Mesodermal cell (in vitro differentiated cells): ENCODE data around the gene PIK3IP1.
A peak's percentile ranks its signal among the peaks of the same experiment; 100 is the strongest.

Experiments used
- H3K27ac ChIP-seq: 2 replicates; pipeline ENCODE4 v1.7.0; 2013; ENCODE audit warnings: mild to moderate bottlenecking, low read depth, low read length, moderate library complexity; ENCODE audit not compliant: severe bottlenecking
- H3K36me3 ChIP-seq: 2 replicates; pipeline ENCODE4 v1.7.1; 2013; ENCODE audit warnings: mild to moderate bottlenecking, low read length, moderate library complexity; ENCODE audit not compliant: control insufficient read depth, insufficient read depth
- H3K4me1 ChIP-seq: one replicate; pipeline ENCODE4 v1.7.1; 2013; ENCODE audit warnings: mild to moderate bottlenecking, low read length; ENCODE audit not compliant: insufficient read depth, control insufficient read depth, poor library complexity, severe bottlenecking
- H3K4me3 ChIP-seq: 2 replicates; pipeline ENCODE4 v1.7.0; 2013; ENCODE audit warnings: low read length, control low read depth, mild to moderate bottlenecking; ENCODE audit not compliant: insufficient read depth, poor library complexity, severe bottlenecking; ENCODE audit errors: extremely low read depth
- H3K9me3 ChIP-seq: 2 replicates; pipeline ENCODE4 v1.7.1; 2013; ENCODE audit warnings: mild to moderate bottlenecking, low read length, moderate library complexity; ENCODE audit not compliant: control insufficient read depth
- WGBS, 2 experiments: methylation state at CpG; one replicate each; pipeline ENCODE4 v1.1.5; 2013; ENCODE audit warnings: missing lambda C conversion rate in 2 of 2; ENCODE audit not compliant: insufficient coverage in 2 of 2; 5-methylcytosine and 5-hydroxymethylcytosine counted together

The PIK3IP1 gene

GRCh38 chr22:31263896-31264640, 28.2 kb downstream of the PIK3IP1 start:
- no peak overlapping the region for H3K4me3 ChIP-seq
- peaks cover 89% of the 10 kb centered on the region for H3K36me3 ChIP-seq
- no peak overlapping the region for H3K27ac ChIP-seq
- 99 to 100% methylated on average over 6 of the region's 6 CpGs for WGBS, 2 experiments
- H3K4me1 ChIP-seq, result no peaks in the 10 kb centered on the region
- no peaks in the 10 kb centered on the region for H3K9me3 ChIP-seq

- Histone ChIP-seq H3K4me1 (no peaks in the 10 kb centered on the region), H3K4me3 (no peak overlapping the region), H3K27ac (no peak overlapping the region), H3K9me3 (no peaks in the 10 kb centered on the region), H3K36me3 (peaks cover 90% of the 10 kb centered on the region)
- WGBS, 2 experiments, result 92 to 95% methylated on average over 13 of the region's 13 CpGs
Observed at GRCh38 chr22:31262312-31263133, 29.8 kb downstream of the PIK3IP1 start.

DNA sequence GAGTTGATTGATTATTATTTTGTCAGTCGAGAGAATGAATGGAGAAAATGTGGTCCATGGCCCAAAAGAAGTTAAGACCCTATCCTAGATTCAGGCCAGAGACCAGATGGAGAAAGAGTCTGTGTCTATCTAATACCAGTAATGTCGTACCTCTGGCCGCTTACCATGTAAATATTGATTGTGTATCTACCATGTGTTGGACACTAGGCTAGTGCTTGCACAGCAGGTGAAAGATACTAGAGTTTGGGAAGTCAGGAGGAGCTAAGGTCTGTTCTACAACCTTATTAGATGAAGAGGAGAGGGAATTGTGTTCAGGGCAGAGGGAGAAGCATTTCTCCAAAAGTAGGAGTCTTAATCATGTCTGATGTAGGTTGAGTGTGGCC, 31.8 kb downstream of the PIK3IP1 start:
- H3K9me3 ChIP-seq, result no peaks in the 10 kb centered on the region
- H3K27ac ChIP-seq, result no peak overlapping the region
- no peak overlapping the region for H3K4me3 ChIP-seq
- peaks cover 76% of the 10 kb centered on the region for H3K36me3 ChIP-seq
- WGBS, 2 experiments, result 92 to 94% methylated on average over 3 of the region's 3 CpGs
- H3K4me1 ChIP-seq, result no peaks in the 10 kb centered on the region

GRCh38 chr22:31259798-31260473, 32.4 kb downstream of the PIK3IP1 start:
- Histone ChIP-seq H3K9me3 (no peaks in the 10 kb centered on the region), H3K27ac (no peak overlapping the region), H3K4me3 (no peak overlapping the region), H3K36me3 (peaks cover 77% of the 10 kb centered on the region), H3K4me1 (no peaks in the 10 kb centered on the region)
- 91 to 100% methylated on average over 5 to 6 of the region's 8 CpGs for WGBS, 2 experiments

GRCh38 chr22:31253949-31254348, 38.3 kb downstream of the PIK3IP1 start:
- H3K4me1 ChIP-seq, result peaks cover 34% of the 10 kb centered on the region
- peaks cover 52% of the 10 kb centered on the region for H3K36me3 ChIP-seq
- no peak overlapping the region for H3K27ac ChIP-seq
- H3K4me3 ChIP-seq, result no peak overlapping the region
- 96 to 97% methylated on average over 4 of the region's 4 CpGs for WGBS, 2 experiments
- no peaks in the 10 kb centered on the region for H3K9me3 ChIP-seq

- Histone ChIP-seq H3K27ac (no peak overlapping the region), H3K4me3 (no peak overlapping the region)
- WGBS, 2 experiments, result 80% methylated on average over 1 of the region's 4 CpGs; no CpG with 5 or more reads in 1 of the 2 experiments
Observed at GRCh38 chr22:31250740-31251600, 41.3 kb downstream of the PIK3IP1 start.

GRCh38 chr22:31248965-31249958, 43.0 kb downstream of the PIK3IP1 start:
- Histone ChIP-seq H3K27ac (peak overlapping the region; percentile 73), H3K4me3 (peak overlapping the region; percentile 49)

More at GRCh38 chr22:31250740-31251600, 41.3 kb downstream of the PIK3IP1 start:
- peaks cover 31% of the 10 kb centered on the region for H3K36me3 ChIP-seq
- no peaks in the 10 kb centered on the region for H3K9me3 ChIP-seq
- H3K4me1 ChIP-seq, result peaks cover 53% of the 10 kb centered on the region

GRCh38 chr22:31248138-31248745, 44.0 kb downstream of the PIK3IP1 start:
- peaks cover 71% of the 10 kb centered on the region for H3K4me1 ChIP-seq
- H3K4me3 ChIP-seq, result peak overlapping the region; percentile 49
- H3K27ac ChIP-seq, result peak overlapping the region; percentile 73
- 28 to 40% methylated on average over 12 to 14 of the region's 17 CpGs for WGBS, 2 experiments
- no peaks in the 10 kb centered on the region for H3K9me3 ChIP-seq
- H3K36me3 ChIP-seq, result peaks cover 16% of the 10 kb centered on the region

More at GRCh38 chr22:31248965-31249958, 43.0 kb downstream of the PIK3IP1 start:
- peaks cover 20% of the 10 kb centered on the region for H3K36me3 ChIP-seq
- no peaks in the 10 kb centered on the region for H3K9me3 ChIP-seq
- 84 to 88% methylated on average over 7 of the region's 9 CpGs for WGBS, 2 experiments
- H3K4me1 ChIP-seq, result peaks cover 68% of the 10 kb centered on the region

- 85 to 100% methylated on average over 1 of the region's 1 CpG for WGBS, 2 experiments
- peaks cover 76% of the 10 kb centered on the region for H3K4me1 ChIP-seq
- no peak overlapping the region for H3K4me3 ChIP-seq
- H3K36me3 ChIP-seq, result peaks cover 11% of the 10 kb centered on the region
- H3K27ac ChIP-seq, result peak overlapping the region; percentile 73
- no peaks in the 10 kb centered on the region for H3K9me3 ChIP-seq
Observed at GRCh38 chr22:31247726-31248125, 44.6 kb downstream of the PIK3IP1 start.
